CD4-positive, alpha-beta T cell treated with Interleukin-6 at 100 ng/mL for 8 hours (primary cell): ENCODE results near the gene TNS3.

ENCODE experiments used
- DNase-seq: peaks from one replicate; pipeline ENCODE4 v3.0.0-alpha.2; 2020; ENCODE audit warnings: mixed read lengths, low spot score

The TNS3 gene

GRCh38 chr7:47256016-47256415 lies 325.9 kb downstream of the TNS3 start:
- no peak for DNase-seq

- DNase-seq = no peak
Observed at GRCh38 chr7:47255441-47255840, 326.5 kb downstream of the TNS3 start.

- no peak for DNase-seq
Observed at GRCh38 chr7:47255007-47255406, 326.9 kb downstream of the TNS3 start.

- DNase-seq = peak; percentile 11
Observed at GRCh38 chr7:47254081-47254977, 327.6 kb downstream of the TNS3 start.

GRCh38 chr7:47253650-47254080 lies 328.2 kb downstream of the TNS3 start:
- no peak for DNase-seq

GRCh38 chr7:47252675-47253074 lies 329.2 kb downstream of the TNS3 start:
- no peak for DNase-seq

- no peak for DNase-seq
Observed at GRCh38 chr7:47249361-47249760, 332.6 kb downstream of the TNS3 start.

- no peak for DNase-seq
Observed at GRCh38 chr7:47248797-47249196, 333.1 kb downstream of the TNS3 start.

GRCh38 chr7:47247132-47247531 lies 334.8 kb downstream of the TNS3 start:
- DNase-seq = no peak

- DNase-seq = no peak
Observed at GRCh38 chr7:47244692-47245091, 337.2 kb downstream of the TNS3 start.

- no peak for DNase-seq
Observed at GRCh38 chr7:47241112-47242065, 340.5 kb downstream of the TNS3 start.

GRCh38 chr7:47239931-47240421 lies 341.9 kb downstream of the TNS3 start:
- DNase-seq = no peak

- no peak for DNase-seq
Observed at GRCh38 chr7:47239034-47239433, 342.9 kb downstream of the TNS3 start.

GRCh38 chr7:47236480-47237129 lies 345.3 kb downstream of the TNS3 start:
- no peak for DNase-seq

- no peak for DNase-seq
Observed at GRCh38 chr7:47233996-47234395, 347.9 kb downstream of the TNS3 start.

GRCh38 chr7:47232751-47233412 lies 349.0 kb downstream of the TNS3 start:
- DNase-seq = no peak

- DNase-seq = no peak
Observed at GRCh38 chr7:47231627-47232026, 350.3 kb downstream of the TNS3 start.

GRCh38 chr7:47231032-47231431 lies 350.9 kb downstream of the TNS3 start:
- DNase-seq = no peak

GRCh38 chr7:47228386-47229014 lies 353.4 kb downstream of the TNS3 start:
- DNase-seq = no peak

- DNase-seq = no peak
Observed at GRCh38 chr7:47227762-47228177, 354.1 kb downstream of the TNS3 start.

GRCh38 chr7:47226696-47227095 lies 355.2 kb downstream of the TNS3 start:
- no peak for DNase-seq
